Measurements from ENCODE around the gene USP50. TPM values are rescaled to one million over a fixed set of nuclear protein-coding genes. Genes with fewer than 3 reads are reported as not detected.

The USP50 gene
- total RNA-seq, result not detected

GRCh38 chr15:50546566-50546965 is at the start of gene USP50:
TSS of gene USP50 (minus strand) at chr15:50546666. CDS start at chr15:50546525, 141 bp downstream.

Small RNA genes lying within 50 kb of the gene (small RNA-seq; reads per million reads assigned to genes)
- 0 reads per million in 2 donors for gene RNA5SP395

Other genes starting within 250 kb of the USP50 start
- 10 to 100 TPM; 37.0 to 38.5 TPM for gene GABPB1, start 191.5 kb downstream of the USP50 start, total RNA-seq
- 10 to 100 TPM; 42.0 to 46.1 TPM for gene USP8, start 122.3 kb downstream of the USP50 start, total RNA-seq
- gene TRPM7, start 140.1 kb upstream of the USP50 start, total RNA-seq, result 10 to 100 TPM; 63.9 to 73.6 TPM
- 10 to 100 TPM; 60.6 to 81.6 TPM for gene SPPL2A, start 219.0 kb upstream of the USP50 start, total RNA-seq

All from melanocyte of skin (primary cell).